GM19025 (cell line): Measurements from ENCODE around the gene PRIMPOL.

ENCODE experiments used
- ATAC-seq: cut with Tn5 transposase; IDR thresholded peaks from one replicate; pipeline ENCODE4 v1.9.1; 2021; ENCODE audit warnings: mild to moderate bottlenecking, low read depth, moderate library complexity; ENCODE audit not compliant: unreplicated experiment

PRIMPOL gene

GRCh38 chr4:184664445-184665210, 15.1 kb downstream of the PRIMPOL start:
- no peak for ATAC-seq

- no peak for ATAC-seq
Observed at GRCh38 chr4:184666670-184667069, 17.1 kb downstream of the PRIMPOL start.

GRCh38 chr4:184668096-184668495, 18.6 kb downstream of the PRIMPOL start:
- ATAC-seq, result no peak

- no peak for ATAC-seq
Observed at GRCh38 chr4:184668511-184669114, 19.1 kb downstream of the PRIMPOL start.

- no peak for ATAC-seq
Observed at GRCh38 chr4:184669251-184669650, 19.7 kb downstream of the PRIMPOL start.

- no peak for ATAC-seq
Observed at GRCh38 chr4:184671101-184671500, 21.6 kb downstream of the PRIMPOL start.

GRCh38 chr4:184672741-184673140, 23.2 kb downstream of the PRIMPOL start:
- ATAC-seq, result no peak

GRCh38 chr4:184674011-184674410, 24.5 kb downstream of the PRIMPOL start:
- no peak for ATAC-seq

- no peak for ATAC-seq
Observed at GRCh38 chr4:184675018-184675417, 25.5 kb downstream of the PRIMPOL start.

GRCh38 chr4:184675821-184676492, 26.4 kb downstream of the PRIMPOL start:
- ATAC-seq, result no peak

- ATAC-seq, result no peak
Observed at GRCh38 chr4:184680698-184681097, 31.2 kb downstream of the PRIMPOL start.

- ATAC-seq, result no peak
Observed at GRCh38 chr4:184681916-184682315, 32.4 kb downstream of the PRIMPOL start.

- ATAC-seq, result no peak
Observed at GRCh38 chr4:184684491-184685189, 35.1 kb downstream of the PRIMPOL start.

- ATAC-seq, result no peak
Observed at GRCh38 chr4:184688005-184688404, 38.5 kb downstream of the PRIMPOL start.

- ATAC-seq, result no peak
Observed at GRCh38 chr4:184688447-184688846, 38.9 kb downstream of the PRIMPOL start.

- no peak for ATAC-seq
Observed at GRCh38 chr4:184689681-184690080, 40.1 kb downstream of the PRIMPOL start.

- no peak for ATAC-seq
Observed at GRCh38 chr4:184693056-184693455, 43.5 kb downstream of the PRIMPOL start.

- no peak for ATAC-seq
Observed at GRCh38 chr4:184694412-184694956, 44.9 kb downstream of the PRIMPOL start.

- no peak for ATAC-seq
Observed at GRCh38 chr4:184695178-184695896, 45.8 kb downstream of the PRIMPOL start.

GRCh38 chr4:184697956-184698355, 48.4 kb downstream of the PRIMPOL start:
- ATAC-seq, result no peak
